Measurements from ENCODE around the gene NOD2.

NOD2 gene

DNA sequence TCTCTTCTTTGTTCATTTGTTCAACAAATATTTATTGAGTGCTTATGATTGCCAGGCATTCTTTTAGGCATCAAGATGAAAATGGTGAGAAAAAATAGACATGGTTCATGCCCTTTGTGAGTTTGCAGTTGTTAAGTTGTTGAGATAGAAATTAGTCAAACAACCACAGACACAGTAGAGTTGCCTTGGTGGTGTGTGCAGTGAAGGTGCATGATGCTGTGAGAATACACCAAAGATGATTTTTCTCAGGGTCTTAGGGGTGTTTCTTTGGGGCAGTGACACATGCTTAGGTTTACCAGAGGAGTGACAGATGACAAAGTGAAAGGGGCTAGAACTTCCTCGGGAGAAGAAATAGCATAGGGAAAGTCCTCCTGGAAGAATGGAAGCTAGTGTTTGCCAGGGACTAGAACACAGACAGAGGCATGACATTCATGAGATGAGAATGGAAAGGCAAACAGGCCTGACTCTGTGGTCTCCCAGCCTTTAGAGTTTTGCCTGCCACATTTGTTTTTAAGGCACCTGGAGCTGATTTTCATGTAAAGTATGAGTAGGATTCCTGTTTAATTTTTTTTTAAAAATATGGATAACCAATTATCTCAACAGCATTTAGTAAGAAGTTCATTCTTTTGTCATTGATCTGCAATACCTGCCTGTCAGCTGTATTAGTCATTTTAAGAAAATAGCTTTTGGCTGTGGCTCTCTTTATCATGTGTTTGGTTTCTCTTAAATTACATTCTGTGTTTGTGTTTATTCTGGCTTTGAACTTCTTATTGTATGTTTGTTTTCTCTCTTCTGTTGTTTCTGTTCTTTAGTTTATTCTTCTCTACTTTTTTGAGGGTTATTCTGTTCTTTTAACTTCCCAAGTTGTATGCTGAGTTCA lies 85.1 kb downstream of the NOD2 start:
- no peak for DNase-seq (ENCODE audit: low read depth in 2 of 3, low spot score in 2 of 3)

DNA sequence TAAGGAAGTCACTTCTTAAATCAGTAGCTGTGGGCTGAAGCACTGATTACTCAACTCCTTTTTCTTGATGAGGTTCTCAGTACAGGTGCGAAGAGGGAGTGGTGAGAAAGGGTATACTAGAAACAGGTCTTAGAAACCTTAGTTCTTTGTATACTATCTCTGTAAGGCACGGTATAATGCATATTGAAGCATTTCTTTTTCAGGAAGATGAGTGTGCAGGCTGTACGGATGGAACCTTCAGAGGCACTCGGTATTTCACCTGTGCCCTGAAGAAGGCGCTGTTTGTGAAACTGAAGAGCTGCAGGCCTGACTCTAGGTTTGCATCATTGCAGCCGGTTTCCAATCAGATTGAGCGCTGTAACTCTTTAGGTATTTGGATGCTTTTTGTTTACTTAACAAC lies 87.6 kb downstream of the NOD2 start:
- no peak for DNase-seq (ENCODE audit: low read depth in 2 of 3, low spot score in 2 of 3)

DNA sequence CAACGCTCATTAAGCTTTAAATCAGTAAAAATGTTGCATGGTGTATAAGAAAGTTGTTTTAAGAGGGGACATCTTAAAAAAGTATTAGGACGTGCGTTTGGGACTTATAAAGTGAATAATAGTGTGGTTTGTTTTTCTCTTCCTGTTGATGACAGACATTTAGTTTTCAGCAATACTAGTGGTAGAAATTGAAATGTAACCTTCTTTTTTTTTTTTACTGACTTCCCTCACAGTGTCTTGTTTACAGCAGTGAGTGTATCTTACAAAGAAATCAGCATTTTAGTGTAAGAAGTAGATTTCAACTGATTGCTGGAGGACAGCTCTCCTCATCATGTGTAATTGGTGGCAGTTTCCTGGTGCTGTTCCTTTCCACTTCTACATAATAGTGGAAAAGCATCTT lies 88.1 kb downstream of the NOD2 start:
- no peak for DNase-seq (ENCODE audit: low read depth in 2 of 3, low spot score in 2 of 3)
